DMS153 (cell line): ENCODE measurements around the gene TSHZ3.

Experiments
- DNase-seq: peaks from one replicate; lab custom pipeline; 2025; lab: John Stamatoyannopoulos, UW

Gene TSHZ3

DNA sequence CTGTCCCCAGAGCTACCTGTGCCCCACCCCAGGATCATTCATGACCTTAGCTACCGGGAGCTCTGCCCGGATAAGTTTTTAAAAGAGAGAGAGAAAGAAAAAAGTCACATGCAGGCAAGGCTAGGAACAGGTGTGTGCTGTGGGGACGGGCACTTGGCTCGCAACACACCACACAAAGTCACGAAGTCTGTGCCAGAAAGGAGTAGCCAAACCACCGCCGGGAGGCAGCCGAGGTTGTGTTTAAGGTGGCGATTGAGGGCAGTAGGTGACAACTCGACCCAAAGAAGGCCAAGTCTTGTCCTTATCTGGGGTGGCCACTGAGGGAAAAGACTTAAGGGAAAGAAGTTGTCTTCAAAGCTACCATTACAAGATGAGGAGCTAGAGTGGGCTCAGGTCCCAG is 4.6 kb upstream of the TSHZ3 start:
- DNase-seq = no peak

GRCh38 chr19:31352782-31353651 is 3.8 kb upstream of the TSHZ3 start:
- no peak for DNase-seq

DNA sequence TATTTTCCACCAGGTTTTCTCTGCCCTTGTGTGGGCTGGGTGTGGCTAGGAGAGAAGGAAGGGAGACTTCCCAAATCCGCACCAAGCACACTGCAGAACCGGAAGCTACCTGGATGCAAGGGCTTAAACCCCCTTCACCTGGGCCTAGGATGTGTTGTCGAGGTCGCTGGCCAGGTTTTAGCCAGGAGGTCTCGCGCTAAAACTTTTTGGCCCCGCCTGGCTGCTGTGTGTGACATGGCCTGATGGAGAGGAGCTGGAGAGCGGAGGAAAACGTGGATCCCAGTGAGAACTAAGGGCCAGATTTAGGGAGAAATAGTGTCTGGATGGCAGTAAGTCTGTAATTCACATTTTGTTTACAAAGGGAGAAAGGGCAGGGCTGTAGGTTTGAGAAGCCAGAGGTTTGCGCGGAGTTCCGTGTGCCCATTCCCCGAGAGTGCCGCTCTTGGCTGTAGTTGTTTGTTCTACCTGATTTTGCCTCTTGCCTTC is 3.1 kb upstream of the TSHZ3 start:
- no peak for DNase-seq

- DNase-seq = no peak
Measured at GRCh38 chr19:31351855-31352195, 2.6 kb upstream of the TSHZ3 start.

DNA sequence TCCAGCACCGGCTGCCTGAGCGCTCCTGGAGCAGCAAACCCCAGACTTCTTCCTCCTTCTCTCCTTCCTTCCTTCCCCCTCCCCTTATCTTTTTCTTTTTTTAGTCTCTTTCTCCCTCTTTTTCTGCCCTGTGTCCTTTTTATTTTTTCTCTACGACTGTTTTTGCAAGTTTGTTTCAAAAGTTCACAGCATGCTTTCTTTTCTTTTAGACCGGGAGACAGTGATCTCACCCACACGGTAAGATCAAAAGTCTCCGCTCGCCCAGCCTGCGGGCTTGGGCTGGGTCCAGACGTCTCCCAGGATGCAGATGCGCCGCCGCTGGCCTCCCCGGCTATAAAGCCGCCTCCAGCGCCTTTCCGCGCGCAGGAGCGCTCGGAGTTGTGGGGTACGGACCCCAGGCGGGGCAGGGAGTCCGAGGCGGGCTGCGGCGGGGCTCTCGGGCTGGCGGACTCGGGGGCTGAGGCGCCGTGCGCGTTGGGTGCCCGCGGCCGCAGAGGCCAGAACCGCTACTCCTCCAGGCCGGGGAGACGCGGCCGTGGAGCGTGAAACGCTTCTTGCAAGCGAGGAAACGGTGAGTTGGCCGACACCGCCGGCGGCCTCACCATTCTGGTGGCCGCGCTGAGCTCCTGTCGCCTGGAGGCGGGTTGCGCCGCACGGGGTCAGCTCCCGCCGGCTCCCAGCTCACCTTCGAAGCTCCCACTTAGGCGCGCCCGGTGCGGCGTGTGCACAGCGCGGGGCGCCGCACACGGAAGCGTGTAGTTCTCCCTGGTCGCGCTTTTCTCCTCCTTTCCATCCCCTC is 2.0 kb upstream of the TSHZ3 start:
- no peak for DNase-seq

- no peak for DNase-seq
Measured at GRCh38 chr19:31350693-31351055, 1.4 kb upstream of the TSHZ3 start.

- DNase-seq = no peak
Measured at GRCh38 chr19:31350033-31350692, 927 bp upstream of the TSHZ3 start.

DNA sequence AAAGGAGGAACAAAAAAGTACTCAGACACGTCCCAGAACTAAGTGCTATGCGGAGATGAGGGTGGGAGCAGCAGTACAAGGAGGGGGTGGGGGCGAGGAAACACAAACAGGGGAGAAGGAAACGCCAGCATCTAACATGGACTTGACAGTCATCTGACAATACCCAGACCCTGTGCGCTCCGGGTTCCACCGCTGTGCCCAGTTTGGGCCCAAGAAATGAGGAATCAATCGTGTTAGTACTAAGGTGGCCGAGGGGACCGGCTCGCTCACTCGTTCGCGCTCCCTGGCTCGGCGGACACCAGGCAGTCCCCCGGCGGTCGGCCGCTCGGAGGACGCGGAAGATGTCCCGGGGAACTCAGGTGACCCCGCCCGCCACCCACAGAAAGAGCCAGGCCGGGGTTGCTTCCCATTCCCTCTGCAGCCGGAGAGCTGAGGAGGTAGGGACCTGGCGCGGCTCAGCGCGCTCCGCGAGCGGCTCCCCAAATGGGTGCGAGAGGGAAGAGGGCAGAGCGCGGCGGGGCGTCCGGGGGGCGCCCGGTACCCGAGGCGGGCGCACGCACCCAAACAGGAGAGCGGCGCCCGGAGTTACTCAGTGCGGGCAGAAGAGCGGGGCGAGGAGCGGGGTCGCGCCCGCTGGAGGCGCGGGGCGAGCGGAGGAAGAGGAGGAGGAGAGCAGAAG is 616 bp downstream of the TSHZ3 start:
- DNase-seq = no peak

GRCh38 chr19:31347828-31348392 is 1.3 kb downstream of the TSHZ3 start:
- no peak for DNase-seq

DNA sequence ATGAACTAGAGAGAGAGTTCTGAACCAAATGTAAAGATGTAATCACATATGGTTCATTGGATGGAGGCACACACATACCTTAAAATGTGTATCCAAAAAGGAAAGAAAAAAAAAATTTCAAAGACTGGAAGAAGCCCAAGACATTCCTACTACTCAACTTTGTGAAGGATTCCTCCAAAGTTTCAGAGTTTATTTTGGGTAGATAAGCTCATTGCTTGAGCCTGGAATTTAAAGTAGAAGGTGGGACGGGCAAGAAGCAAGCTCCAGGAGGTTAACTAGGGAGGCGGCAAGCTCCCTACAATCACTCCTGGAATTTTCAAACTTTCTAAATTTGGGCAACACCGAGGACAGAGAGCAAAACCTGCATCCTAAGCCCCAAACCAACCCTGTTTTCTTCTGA is 1.9 kb downstream of the TSHZ3 start:
- DNase-seq = no peak

GRCh38 chr19:31346184-31347059 is 2.8 kb downstream of the TSHZ3 start:
- no peak for DNase-seq

GRCh38 chr19:31344403-31344802 is 4.8 kb downstream of the TSHZ3 start:
- no peak for DNase-seq

- DNase-seq = no peak
Measured at GRCh38 chr19:31342926-31343325, 6.3 kb downstream of the TSHZ3 start.

GRCh38 chr19:31340042-31341025 is 8.9 kb downstream of the TSHZ3 start:
- DNase-seq = no peak

DNA sequence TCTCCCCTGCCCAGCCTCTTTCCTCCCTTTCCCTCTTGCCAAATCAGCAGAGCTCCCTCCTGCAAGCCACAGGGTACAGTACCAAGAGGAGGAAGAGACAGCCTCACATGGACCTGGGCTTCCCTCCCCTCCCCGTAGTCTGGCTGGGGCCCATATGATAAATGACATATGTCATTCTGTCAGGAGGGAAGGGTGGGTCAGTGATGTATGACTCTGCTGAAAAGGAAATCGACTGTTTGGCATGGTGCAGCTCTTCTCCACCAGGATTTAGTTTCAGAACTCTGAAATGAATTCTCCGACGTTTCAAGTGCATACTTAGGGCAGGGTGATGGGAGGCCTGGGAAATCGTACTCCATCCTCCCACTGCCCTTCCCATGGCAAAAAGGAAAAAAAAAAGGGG is 9.8 kb downstream of the TSHZ3 start:
- DNase-seq = no peak

DNA sequence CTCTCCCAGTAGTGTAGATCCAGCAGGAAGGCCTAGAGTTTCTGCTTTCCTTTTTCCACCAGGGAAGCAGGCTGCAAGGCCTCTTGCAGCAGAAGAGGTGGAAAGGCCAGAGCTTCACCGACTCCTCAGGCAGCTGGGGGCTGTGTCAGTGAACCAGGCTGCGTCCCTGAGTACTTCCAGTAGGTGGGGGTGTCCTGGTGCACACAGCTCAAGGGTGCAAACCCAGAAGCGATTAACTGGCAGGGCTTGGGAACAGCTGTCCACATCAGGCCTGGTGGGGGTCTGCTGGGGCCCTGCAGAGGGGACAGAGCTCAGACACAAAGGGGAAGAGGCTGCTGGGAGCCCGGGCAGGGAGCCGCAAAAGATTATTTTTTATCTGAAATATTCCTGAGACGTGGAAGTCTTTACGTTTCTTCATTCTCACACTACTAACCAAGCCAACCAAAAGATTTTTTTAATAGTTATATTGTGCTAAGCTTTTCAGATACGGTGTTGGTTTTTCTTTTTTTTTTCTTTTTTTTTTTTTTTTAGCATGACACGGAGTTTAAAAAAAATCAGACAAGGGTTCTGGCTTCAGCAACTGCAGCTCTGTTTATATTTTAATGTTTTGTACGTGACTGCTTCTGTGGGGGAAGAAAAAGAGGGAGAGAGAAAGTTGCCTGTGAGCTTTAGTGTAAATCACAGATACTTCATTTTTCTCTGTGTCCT is 11.0 kb downstream of the TSHZ3 start:
- no peak for DNase-seq

- DNase-seq = no peak
Measured at GRCh38 chr19:31337008-31337914, 12.0 kb downstream of the TSHZ3 start.

DNA sequence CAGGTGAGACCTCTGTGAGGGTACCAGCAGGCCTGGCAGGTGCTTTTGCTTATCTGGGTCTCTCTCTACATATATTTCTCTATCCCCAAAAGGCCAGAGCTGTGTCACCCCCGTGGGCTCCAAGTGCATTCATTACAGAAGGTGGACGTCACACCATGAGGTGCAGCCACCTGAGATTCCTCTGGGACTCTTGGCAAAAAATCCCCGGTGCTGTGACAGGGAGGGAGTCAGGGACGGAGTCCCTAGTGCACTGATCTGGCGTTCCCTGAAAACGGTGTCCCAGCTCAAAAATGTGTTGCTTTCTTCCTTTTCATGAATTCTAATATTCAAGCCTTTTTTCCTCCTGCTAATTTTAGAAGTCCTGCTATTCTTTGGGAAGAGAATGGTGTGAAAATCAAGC is 13.5 kb downstream of the TSHZ3 start:
- no peak for DNase-seq
